Activated naive CD4-positive, alpha-beta T cell treated with anti-CD3 and anti-CD28 coated beads for 36 hours (primary cell): Measurements from ENCODE around the gene PLAAT3. TPM values are rescaled to one million over a fixed set of nuclear protein-coding genes. Genes with fewer than 3 reads are reported as not detected.
"Not testable (repeated sequence)": the region's sequence is repeated elsewhere in the genome, so short reads cannot be mapped to it uniquely, and the experiment has no call there.

Source experiments
- CTCF ChIA-PET: fragments of 350-600 bp; sonication (Branson Sonifier 250); formaldehyde crosslinking; loops from one replicate; lab custom pipeline; 2021; ENCODE audit warnings: antibody characterized with exemption; lab: Charles Lee
- DNase-seq: peaks from one replicate; pipeline ENCODE4 v3.0.0-alpha.2; 2020
- H3K27ac Mint-ChIP-seq: one replicate; pipeline ENCODE4 v1.8.0; 2021; ENCODE audit warnings: mild to moderate bottlenecking, mixed read lengths
- H3K27me3 Mint-ChIP-seq: one replicate; pipeline ENCODE4 v1.8.0; 2021; ENCODE audit warnings: low read depth, mixed read lengths
- H3K36me3 Mint-ChIP-seq: one replicate; pipeline ENCODE4 v1.8.0; 2021; ENCODE audit warnings: low read depth, mixed read lengths
- H3K4me1 Mint-ChIP-seq: one replicate; pipeline ENCODE4 v1.8.0; 2021; ENCODE audit warnings: low read depth, mixed read lengths
- H3K4me3 Mint-ChIP-seq: one replicate; pipeline ENCODE4 v1.8.0; 2021; ENCODE audit warnings: mild to moderate bottlenecking, moderate library complexity, mixed read lengths
- H3K9me3 Mint-ChIP-seq: one replicate; pipeline ENCODE4 v1.8.0; 2021; ENCODE audit warnings: mixed read lengths
- intact Hi-C: fragments of 100-400 bp; cut with micrococcal nuclease; formaldehyde crosslinking; loops from one replicate; pipeline ENCODE4 v1.15.1; 2023
- total RNA-seq, 2 experiments: library from RNA; stranded (reverse); gene quantifications; one replicate each; pipeline ENCODE4 v1.2.3, GENCODE V29; 2021

The PLAAT3 gene
- total RNA-seq, 2 experiments from 2014 or later: 3.5 to 3.7 TPM

DNA sequence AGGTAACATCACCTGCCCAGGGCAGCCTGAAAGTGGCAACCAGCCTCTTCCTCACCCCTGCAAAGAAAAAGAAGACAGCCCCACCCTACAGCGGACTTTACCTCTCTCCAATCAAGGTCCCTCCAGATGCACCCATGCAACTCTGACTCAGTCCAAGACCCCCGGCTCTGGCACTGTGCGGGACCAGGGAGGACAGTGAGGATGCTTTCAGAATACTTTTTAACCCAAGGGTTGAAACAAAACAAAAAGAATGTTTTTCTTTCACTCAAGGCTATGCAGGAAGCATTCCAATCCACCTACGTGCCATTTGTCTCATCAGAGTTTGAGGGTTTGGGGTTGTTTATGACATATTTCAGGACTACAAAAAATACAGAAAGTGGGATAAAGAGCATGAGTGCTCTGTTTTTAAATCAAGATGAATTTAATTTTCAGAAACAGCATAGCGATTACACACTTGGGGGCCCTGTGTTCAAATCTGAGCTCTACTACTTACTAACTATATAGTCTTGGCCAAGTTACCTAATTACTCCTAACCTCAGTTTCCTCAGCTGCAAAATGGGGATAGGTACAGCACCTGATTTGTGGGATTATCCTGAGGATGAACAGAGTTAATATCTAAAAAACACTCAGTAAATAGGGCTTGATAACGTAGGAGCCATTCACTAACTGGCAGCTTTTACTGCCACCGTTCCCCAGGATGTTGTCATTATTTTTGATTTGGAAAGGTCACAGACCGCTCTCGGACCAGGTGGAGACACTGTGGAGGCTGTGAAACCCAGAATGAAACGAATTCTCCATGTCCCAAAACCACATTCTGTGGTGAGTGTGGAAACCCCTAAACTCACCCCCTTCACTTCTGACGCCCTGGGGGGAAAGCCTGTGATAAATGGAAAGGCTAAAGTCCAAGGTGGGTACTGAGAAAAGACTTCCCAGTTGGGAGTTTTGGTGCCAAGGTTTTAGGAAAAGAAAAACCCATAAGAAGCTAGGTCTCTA is 5.6 kb downstream of the PLAAT3 start:
- Mint-ChIP-seq H3K27me3 (no peaks in the 10 kb centered on the region), H3K4me1 (peaks cover 5% of the 10 kb centered on the region), H3K36me3 (no peaks in the 10 kb centered on the region), H3K27ac (no peak overlapping the region), H3K9me3 (no peaks in the 10 kb centered on the region), H3K4me3 (no peak overlapping the region)
- CTCF ChIA-PET: interaction anchor here (1.1 to 1.2 kb wide), 2 partner anchors 21 to 130 kb away, joined by 3 to 4 read pairs; no protein-coding TSS in a partner anchor
- no peak for DNase-seq
- intact Hi-C loops: no loop called here

DNA sequence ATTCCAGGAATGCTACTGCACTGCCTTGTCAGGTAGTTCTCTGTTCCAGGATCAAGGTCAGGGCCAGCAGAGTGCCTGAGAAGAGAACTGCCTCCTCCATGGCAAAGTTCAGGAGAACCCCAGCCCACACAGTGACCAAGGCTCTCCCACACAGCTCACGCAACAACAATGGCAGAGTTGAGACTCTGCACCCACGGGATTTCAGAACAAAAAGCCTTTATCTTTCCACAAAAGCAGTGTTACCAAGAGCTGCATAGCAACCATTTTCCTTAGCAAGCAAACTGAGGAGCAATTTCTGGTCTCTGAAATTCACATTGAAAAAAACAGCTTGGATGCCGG is 11.1 kb downstream of the PLAAT3 start:
- no peak for DNase-seq
- Mint-ChIP-seq H3K4me3 (no peak overlapping the region), H3K27ac (no peak overlapping the region), H3K9me3 (no peaks in the 10 kb centered on the region), H3K36me3 (no peaks in the 10 kb centered on the region), H3K27me3 (no peaks in the 10 kb centered on the region), H3K4me1 (peaks cover 2% of the 10 kb centered on the region)
- CTCF ChIA-PET: interaction anchor here (1.1 kb wide), 1 partner anchor 53 kb away, joined by 3 read pairs; no protein-coding TSS in a partner anchor
- intact Hi-C loops: no loop called here

DNA sequence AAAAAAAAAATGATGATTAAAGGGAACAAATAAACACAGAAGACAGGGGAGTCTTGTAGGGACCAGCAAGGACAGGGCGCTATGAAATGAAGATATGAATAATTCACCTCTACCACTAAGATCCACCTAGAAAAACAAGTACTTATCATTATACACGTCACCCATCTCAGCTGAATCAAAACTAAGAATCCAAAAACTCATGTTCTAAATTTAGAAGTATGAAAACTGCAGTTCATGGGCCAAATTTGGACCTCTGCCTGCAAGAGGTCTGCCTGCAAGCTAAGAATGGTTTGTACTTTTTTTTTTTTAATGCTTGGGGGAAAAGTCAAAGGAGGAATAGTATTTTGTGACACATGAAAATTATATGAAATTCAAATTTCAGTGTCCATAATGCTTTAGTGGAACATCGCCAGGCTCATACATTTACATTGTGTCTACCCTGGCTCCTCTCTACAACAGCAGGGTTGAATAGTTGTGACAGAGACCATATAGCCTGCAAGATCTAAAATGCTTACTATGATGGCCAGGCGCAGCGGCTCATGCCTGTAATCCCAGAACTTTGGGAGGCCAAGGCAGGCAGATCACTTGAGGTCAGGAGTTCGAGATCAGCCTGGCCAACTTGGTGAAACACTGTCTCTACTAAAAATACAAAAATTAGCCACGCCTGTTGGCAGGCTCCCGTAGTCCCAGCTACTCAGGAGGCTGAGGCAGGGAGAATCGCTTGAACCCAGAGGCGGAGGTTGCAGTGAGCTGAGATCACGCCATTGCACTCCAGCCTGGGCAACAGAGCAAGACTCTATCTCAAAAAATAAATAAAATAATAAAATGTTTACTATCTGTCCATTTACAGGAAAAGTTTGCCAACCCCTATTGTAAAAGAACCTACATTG is 11.7 kb downstream of the PLAAT3 start:
- H3K27me3 Mint-ChIP-seq: not testable (repeated sequence)

DNA sequence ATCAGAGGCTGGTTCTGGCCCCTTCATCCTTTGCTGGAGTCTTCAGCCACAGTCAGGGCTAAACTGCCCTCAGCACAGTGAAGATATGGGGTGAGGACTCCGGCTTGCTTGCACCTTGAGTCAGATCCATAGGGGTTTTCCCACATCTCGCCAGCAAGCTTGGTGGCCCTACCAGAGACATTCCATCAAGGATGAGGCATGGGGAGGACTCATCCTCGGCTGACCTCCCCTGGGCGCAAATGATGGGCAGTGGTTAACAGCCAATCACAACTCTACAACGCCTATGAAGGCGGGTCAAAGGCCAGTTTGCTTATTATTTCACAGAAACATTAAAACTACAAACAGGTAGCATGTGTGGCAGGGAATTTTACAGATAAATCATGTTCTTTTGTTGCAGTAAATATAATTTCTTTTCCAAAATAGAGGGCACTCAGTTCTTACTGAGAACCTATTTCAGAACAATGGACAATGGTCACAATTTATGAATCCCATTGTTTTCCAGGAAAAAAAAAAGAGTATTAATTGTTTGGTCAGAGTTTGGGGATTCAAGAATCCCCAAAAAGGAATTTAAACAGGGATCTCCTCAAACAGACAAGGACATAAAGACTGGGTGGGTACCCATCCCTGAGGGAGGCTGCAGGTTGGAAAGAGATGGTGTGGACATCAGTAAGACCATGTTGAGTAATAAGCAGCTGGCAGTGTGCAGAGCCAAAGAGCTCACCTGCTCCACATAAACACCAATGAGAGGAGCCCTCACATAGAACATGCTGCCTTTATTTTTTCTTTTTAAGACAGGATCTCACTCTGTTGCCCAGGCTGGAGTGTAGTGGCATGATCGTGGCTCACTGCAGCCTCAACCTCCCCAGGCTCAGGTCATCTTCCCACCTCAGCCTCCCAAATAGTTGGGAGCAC is 14.8 kb downstream of the PLAAT3 start:
- DNase-seq: no peak
- Mint-ChIP-seq H3K9me3 (no peaks in the 10 kb centered on the region), H3K27me3 (no peaks in the 10 kb centered on the region), H3K4me3 (no peak overlapping the region), H3K36me3 (no peaks in the 10 kb centered on the region), H3K27ac (no peak overlapping the region), H3K4me1 (peaks cover 2% of the 10 kb centered on the region)
- CTCF ChIA-PET: no interaction called here
- intact Hi-C loops: no loop called here

More for the DNA sequence above, 11.7 kb downstream of the PLAAT3 start:
- intact Hi-C loops, DNase-seq, H3K4me3 Mint-ChIP-seq, H3K4me1 Mint-ChIP-seq, H3K36me3 Mint-ChIP-seq, H3K27ac Mint-ChIP-seq, H3K9me3 Mint-ChIP-seq: not testable (repeated sequence)
- CTCF ChIA-PET: interaction anchor here (0.7 to 1.8 kb wide), 2 partner anchors 123 to 398 kb away, joined by 4 to 7 read pairs; no protein-coding TSS in a partner anchor

DNA sequence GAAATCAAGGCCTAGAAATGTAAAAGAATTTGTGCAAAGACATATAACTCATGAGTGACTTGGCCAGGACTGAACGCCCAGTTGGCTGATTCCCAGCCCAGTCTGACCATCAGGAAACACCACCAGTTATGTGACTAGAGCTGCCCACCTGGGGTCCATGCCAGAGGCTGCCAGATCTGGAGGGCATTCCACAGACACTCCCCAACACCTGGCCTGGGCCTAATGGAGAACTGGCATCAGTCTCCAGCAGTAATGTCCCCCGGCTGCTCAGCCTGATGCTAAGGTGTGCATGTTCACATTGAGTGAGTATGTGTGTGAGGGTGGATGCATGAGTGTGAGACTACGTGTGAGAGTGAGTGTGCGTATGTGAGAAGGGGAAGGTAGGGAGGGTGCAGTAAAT is 15.7 kb downstream of the PLAAT3 start:
- H3K27ac Mint-ChIP-seq: no peak overlapping the region
- H3K4me1 Mint-ChIP-seq: peaks cover 2% of the 10 kb centered on the region
- H3K36me3 Mint-ChIP-seq: no peaks in the 10 kb centered on the region
- H3K27me3 Mint-ChIP-seq: no peaks in the 10 kb centered on the region
- no peak overlapping the region for H3K4me3 Mint-ChIP-seq
- intact Hi-C loops: no loop called here
- no peak for DNase-seq
- CTCF ChIA-PET: no interaction called here
- no peaks in the 10 kb centered on the region for H3K9me3 Mint-ChIP-seq

DNA sequence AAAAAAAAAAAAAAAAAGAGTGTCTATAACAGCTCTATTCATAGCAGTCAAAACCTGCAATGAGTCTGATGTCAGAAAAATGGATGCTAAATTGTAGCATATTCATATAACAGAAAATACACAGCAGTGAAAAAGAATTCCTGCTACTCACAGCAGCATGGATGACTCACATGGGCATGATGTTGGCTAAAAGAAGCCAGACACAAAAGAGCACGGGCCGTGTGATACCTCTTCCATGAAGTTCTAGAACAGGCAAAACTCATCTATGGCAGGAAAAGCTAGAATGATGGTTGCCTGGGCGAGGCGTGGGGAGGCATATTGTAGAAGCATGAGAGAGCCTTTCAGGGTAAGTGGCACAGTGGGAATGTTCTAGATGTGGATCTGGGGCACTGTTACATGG is 18.9 kb downstream of the PLAAT3 start:
- Mint-ChIP-seq H3K4me1 (no peaks in the 10 kb centered on the region), H3K27ac (no peak overlapping the region), H3K9me3 (no peaks in the 10 kb centered on the region), H3K27me3 (no peaks in the 10 kb centered on the region), H3K36me3 (no peaks in the 10 kb centered on the region), H3K4me3 (no peak overlapping the region)
- CTCF ChIA-PET: interaction anchor here (0.8 kb wide), 1 partner anchor 143 kb away, joined by 6 read pairs; no protein-coding TSS in a partner anchor
- intact Hi-C loops: no loop called here
- no peak for DNase-seq

DNA sequence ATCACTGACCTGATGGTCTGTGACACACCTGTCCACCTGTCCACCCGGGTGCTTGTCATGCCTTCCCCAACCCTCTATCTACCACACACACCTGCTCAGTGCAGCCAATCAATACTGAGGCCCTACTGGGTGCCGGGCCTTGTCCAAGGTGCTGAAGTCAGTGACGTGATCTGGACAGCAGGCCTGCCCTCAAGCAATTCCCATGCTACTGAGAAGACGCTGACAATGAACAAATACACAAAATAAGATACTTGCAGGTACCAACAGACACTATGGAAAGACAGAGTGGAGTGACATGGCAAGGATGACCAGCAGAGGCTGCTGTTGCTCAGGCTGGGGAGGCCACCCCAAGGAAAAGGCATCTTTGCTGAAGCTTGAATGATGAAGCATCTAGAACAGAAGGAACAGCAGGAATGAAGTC is 21.2 kb downstream of the PLAAT3 start:
- Mint-ChIP-seq H3K4me1 (no peaks in the 10 kb centered on the region), H3K4me3 (no peak overlapping the region), H3K36me3 (peaks cover 2% of the 10 kb centered on the region), H3K9me3 (no peaks in the 10 kb centered on the region), H3K27me3 (no peaks in the 10 kb centered on the region), H3K27ac (no peak overlapping the region)
- peak; percentile 16 for DNase-seq
- CTCF ChIA-PET: interaction anchor here (0.7 kb wide), 1 partner anchor 60 kb away, joined by 3 read pairs; no protein-coding TSS in a partner anchor
- intact Hi-C loops: no loop called here

DNA sequence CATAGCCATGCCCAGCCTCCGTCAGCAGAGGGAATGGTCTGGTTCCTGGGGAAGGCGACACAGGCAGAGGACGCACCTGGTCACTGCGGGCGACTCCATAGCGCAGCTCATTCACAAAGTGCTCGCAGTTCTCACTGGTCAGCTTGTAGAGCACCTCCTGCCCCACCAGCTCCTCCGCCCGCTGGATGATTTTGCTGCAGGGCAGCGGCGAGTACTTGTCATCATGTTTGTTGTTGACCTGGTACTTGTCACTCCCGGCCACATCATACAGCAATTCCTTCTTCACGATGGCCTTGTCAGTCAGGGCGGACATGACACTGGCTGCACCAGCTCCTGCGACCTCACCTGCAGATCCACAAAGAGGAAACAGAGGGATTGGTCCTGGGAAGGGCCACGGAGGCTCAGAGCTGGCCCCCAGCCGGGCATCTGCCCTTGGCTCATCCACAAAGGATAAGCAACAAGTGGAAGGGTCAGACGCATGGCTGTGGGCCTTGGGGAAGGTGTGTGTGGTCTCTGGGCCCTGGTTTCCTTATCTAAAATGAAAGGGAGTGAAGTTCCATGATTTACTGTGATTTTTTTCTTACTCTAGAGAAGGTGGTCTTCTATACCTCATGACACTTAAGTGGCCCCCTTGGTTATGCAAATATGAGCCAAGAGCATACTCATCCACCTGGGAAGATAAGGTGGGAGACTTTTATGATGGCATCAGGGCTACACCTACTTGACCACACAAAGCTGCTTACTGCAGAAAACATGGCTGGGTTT is 24.0 kb downstream of the PLAAT3 start:
- CTCF ChIA-PET: interaction anchor here (0.5 kb wide), 1 partner anchor 362 kb away, joined by 3 read pairs; no protein-coding TSS in a partner anchor

DNA sequence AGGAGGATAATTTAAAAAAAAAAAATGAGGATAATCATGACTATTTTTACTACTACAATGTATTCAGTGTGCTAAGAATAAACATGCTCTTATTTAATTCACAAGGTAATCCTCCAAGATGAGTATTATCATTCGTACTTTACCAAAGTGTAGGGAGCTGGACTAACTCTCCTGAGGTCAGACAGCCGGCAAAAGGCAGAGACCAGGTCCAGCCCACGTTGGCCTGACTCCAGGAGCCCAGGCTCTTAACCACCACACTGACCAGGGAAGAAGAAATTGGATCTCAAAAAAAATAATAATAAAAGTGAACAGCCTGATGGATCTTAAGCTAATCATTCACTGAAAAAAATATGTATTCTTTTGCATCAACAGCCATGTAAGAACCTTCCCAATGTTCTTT is 25.2 kb downstream of the PLAAT3 start:
- CTCF ChIA-PET: no interaction called here
- no peak overlapping the region for H3K27ac Mint-ChIP-seq
- no peak overlapping the region for H3K4me3 Mint-ChIP-seq
- H3K27me3 Mint-ChIP-seq: no peaks in the 10 kb centered on the region
- no peaks in the 10 kb centered on the region for H3K4me1 Mint-ChIP-seq
- no peak for DNase-seq
- no peaks in the 10 kb centered on the region for H3K9me3 Mint-ChIP-seq
- peaks cover 2% of the 10 kb centered on the region for H3K36me3 Mint-ChIP-seq
- intact Hi-C loops: no loop called here

More for the DNA sequence above, 24.0 kb downstream of the PLAAT3 start:
- no peaks in the 10 kb centered on the region for H3K4me1 Mint-ChIP-seq
- DNase-seq: no peak
- H3K27ac Mint-ChIP-seq: no peak overlapping the region
- intact Hi-C loops: no loop called here
- peaks cover 2% of the 10 kb centered on the region for H3K36me3 Mint-ChIP-seq
- H3K9me3 Mint-ChIP-seq: no peaks in the 10 kb centered on the region
- H3K27me3 Mint-ChIP-seq: no peaks in the 10 kb centered on the region
- no peak overlapping the region for H3K4me3 Mint-ChIP-seq

DNA sequence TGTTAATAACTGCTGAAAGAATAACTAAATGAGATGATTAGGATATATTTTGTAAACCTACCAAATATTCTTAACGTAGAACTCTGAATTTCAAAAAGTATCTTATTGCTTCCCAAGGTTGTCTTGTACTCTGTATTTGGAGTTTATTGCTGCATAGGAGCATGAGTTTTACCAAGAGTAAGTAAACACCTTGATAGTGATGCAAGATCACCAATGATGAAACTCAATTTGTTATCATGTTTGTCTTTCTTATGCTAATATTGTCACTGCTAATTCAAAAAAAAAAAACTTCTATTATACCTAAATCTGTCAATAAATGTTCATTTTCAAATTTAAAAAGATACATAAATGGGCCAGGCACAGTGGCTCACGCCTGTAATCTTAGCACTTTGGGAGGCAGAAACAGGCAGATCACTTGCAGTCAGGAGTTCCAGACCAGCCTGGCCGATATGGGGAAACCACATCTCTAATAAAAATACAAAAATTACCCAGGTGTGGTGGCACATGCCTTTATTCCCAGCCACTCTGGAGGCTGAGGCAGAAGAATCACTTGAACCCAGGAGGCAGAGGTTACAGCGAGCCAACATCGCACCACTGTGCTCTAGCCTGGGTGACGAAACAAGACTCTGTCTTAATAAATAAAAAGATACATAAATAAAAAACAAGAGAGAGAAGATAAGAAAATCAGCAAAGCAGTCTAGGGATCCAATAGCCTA is 27.6 kb downstream of the PLAAT3 start:
- CTCF ChIA-PET: no interaction called here
- intact Hi-C loops: no loop called here
- Mint-ChIP-seq H3K36me3 (peaks cover 2% of the 10 kb centered on the region), H3K9me3 (peaks cover 7% of the 10 kb centered on the region), H3K27me3 (no peaks in the 10 kb centered on the region), H3K27ac (no peak overlapping the region), H3K4me1 (peaks cover 12% of the 10 kb centered on the region), H3K4me3 (no peak overlapping the region)
- DNase-seq: no peak
